Activated CD4-positive, CD25-positive, alpha-beta regulatory T cell (primary cell): Measurements from ENCODE around the gene TNK2.
A peak's percentile ranks its signal among the peaks of the same experiment; 100 is the strongest.
"Not testable (repeated sequence)": the region's sequence is repeated elsewhere in the genome, so short reads cannot be mapped to it uniquely, and the experiment has no call there.

Experiments
- DNase-seq, 4 experiments: peaks; one replicate each; lab custom pipeline; 2025; lab: John Stamatoyannopoulos, UW

TNK2 gene

GRCh38 chr3:195870442-195870841 is 37.9 kb downstream of the TNK2 start:
- no peak for DNase-seq

GRCh38 chr3:195869413-195870001 is 38.8 kb downstream of the TNK2 start:
- DNase-seq, result no peak

- no peak for DNase-seq
Observed at GRCh38 chr3:195868866-195869412, 39.4 kb downstream of the TNK2 start.

- DNase-seq, result no peak
Observed at GRCh38 chr3:195868336-195868865, 40.0 kb downstream of the TNK2 start.

GRCh38 chr3:195867631-195868335 is 40.6 kb downstream of the TNK2 start:
- no peak for DNase-seq

- no peak for DNase-seq
Observed at GRCh38 chr3:195866686-195867511, 41.5 kb downstream of the TNK2 start.

- no peak for DNase-seq
Observed at GRCh38 chr3:195865752-195866151, 42.6 kb downstream of the TNK2 start.

- DNase-seq, result peak; percentile 16 to 55 (median 33)
Observed at GRCh38 chr3:195863121-195864061, 45.0 kb downstream of the TNK2 start.

GRCh38 chr3:195862318-195862717 is 46.0 kb downstream of the TNK2 start:
- not testable (repeated sequence) for DNase-seq

GRCh38 chr3:195860456-195860855 is 47.9 kb downstream of the TNK2 start:
- no peak for DNase-seq

GRCh38 chr3:195859846-195860411 is 48.4 kb downstream of the TNK2 start:
- no peak for DNase-seq

GRCh38 chr3:195859061-195859845 is 49.1 kb downstream of the TNK2 start:
- peak; percentile 28 to 78 (median 56) for DNase-seq

GRCh38 chr3:195856410-195857084 is 51.8 kb downstream of the TNK2 start:
- no peak for DNase-seq

GRCh38 chr3:195855471-195856409 is 52.6 kb downstream of the TNK2 start:
- no peak for DNase-seq

- no peak for DNase-seq
Observed at GRCh38 chr3:195854628-195855294, 53.6 kb downstream of the TNK2 start.

GRCh38 chr3:195853996-195854395 is 54.4 kb downstream of the TNK2 start:
- DNase-seq, result no peak

GRCh38 chr3:195853036-195853435 is 55.3 kb downstream of the TNK2 start:
- DNase-seq, result no peak
